OCI-LY7 (cell line): Measurements from ENCODE around the gene COL10A1.

Experiments used
- EZH2phosphoT487 ChIP-seq: fragments of 200-600 bp; sonication (generic); IDR thresholded peaks from 2 replicates; pipeline ENCODE4 v1.6.1; 2018; ENCODE audit warnings: low read depth, borderline replicate concordance, mild to moderate bottlenecking, mixed run types, antibody characterized with exemption, low read length, moderate library complexity, mixed read lengths
- TF ChIP-seq, protein P1 (sequence below): fragments of 200-600 bp; sonication (generic); conservative IDR thresholded peaks from 2 replicates; pipeline ENCODE4 v1.5.1; 2014; ENCODE audit warnings: mild to moderate bottlenecking, antibody characterized with exemption, low read length, moderate library complexity, mixed read lengths

DNA sequence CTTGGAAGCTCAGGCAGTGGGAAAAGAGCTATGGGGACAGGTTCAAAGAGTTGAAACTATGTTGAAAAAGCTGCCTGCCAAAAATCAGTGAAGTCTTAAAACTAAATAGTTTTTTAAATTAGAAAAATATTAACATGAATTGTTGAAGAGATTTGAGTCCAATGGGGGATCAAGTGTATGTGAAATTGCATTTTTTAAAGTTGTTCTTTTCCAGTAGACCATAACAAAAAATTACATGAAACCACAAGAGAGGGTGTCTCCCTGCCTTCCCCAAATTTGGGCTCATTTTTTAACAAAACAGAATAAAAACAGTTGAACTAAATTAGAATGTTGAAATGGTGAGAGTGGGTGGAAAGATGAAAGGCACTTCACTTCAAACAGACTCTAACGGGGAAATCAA, 31.5 kb upstream of the COL10A1 start:
- TF ChIP-seq, protein P1, sequence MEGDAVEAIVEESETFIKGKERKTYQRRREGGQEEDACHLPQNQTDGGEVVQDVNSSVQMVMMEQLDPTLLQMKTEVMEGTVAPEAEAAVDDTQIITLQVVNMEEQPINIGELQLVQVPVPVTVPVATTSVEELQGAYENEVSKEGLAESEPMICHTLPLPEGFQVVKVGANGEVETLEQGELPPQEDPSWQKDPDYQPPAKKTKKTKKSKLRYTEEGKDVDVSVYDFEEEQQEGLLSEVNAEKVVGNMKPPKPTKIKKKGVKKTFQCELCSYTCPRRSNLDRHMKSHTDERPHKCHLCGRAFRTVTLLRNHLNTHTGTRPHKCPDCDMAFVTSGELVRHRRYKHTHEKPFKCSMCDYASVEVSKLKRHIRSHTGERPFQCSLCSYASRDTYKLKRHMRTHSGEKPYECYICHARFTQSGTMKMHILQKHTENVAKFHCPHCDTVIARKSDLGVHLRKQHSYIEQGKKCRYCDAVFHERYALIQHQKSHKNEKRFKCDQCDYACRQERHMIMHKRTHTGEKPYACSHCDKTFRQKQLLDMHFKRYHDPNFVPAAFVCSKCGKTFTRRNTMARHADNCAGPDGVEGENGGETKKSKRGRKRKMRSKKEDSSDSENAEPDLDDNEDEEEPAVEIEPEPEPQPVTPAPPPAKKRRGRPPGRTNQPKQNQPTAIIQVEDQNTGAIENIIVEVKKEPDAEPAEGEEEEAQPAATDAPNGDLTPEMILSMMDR = no peak
- no peak for TF ChIP-seq EZH2phosphoT487
